Measurements from ENCODE around the gene ZNF699. TPM values are rescaled to one million over a fixed set of nuclear protein-coding genes. Genes with fewer than 3 reads are reported as not detected.

ZNF699 gene
- total and polyA plus RNA-seq, 2 of the 13 experiments (the other 11 are each of a cell fraction or from before 2014, with no cell fraction given) = 0.33 to 2.2 TPM

GRCh38 chr19:9309139-9309973, at the start of gene ZNF699 (continued):
- TF ChIP-seq ZNF574 (CRISPR knock-in tag; IDR thresholded peaks at IDR 0.05) (0 out of 2 replicates have a peak, but pooled peaks have one; percentile 23), MTERF4 (CRISPR knock-in tag; IDR thresholded peaks at IDR 0.05) (no peak), ZBTB44 (CRISPR knock-in tag; IDR thresholded peaks at IDR 0.05) (no peak), ZFYVE20 (CRISPR knock-in tag; IDR thresholded peaks at IDR 0.05; ENCODE audit: borderline replicate concordance, low read depth) (no peak), TBX2 (CRISPR knock-in tag; IDR thresholded peaks at IDR 0.05; ENCODE audit: borderline replicate concordance) (no peak), MAFG (CRISPR knock-in tag; IDR thresholded peaks at IDR 0.05) (no peak), SOX5 (CRISPR knock-in tag; IDR thresholded peaks at IDR 0.05; ENCODE audit: borderline replicate concordance) (no peak), ZSCAN29 (CRISPR knock-in tag; conservative IDR thresholded peaks at IDR 0.05) (no peak), ERF (CRISPR knock-in tag; IDR thresholded peaks at IDR 0.05) (no peak), RORA (CRISPR knock-in tag; IDR thresholded peaks at IDR 0.05) (no peak)
